K562 (cell line): Measurements from ENCODE around the gene FAM83B. TPM values are rescaled to one million over a fixed set of nuclear protein-coding genes. Genes with fewer than 3 reads are reported as not detected.

Experiments used
- ATAC-seq: fragments of 200-7000 bp; cut with Tn5 transposase; 3 replicates; pipeline ENCODE4 v1.9.1; 2020; ENCODE audit warnings: moderate library complexity
- BruUV-seq: library from RNA; stranded (reverse); fragments of 400-500 nt; replicated peaks from 2 replicates; lab custom pipeline; 2021; lab: Mats Ljungman, UMichigan
- CTCF ChIA-PET: fragments of 300-600 bp; formaldehyde crosslinking; extraction: SDS; loops from one replicate; lab custom pipeline; 2021; ENCODE audit warnings: low intra/inter-chr PET ratio; lab: Yijun Ruan, JAX
- POLR2A ChIA-PET: fragments of 300-600, 350-650 bp; sonication (Branson Sonifier 250); formaldehyde crosslinking; extraction: SDS; loops from one replicate; lab custom pipeline; 2021; ENCODE audit warnings: antibody characterized with exemption, inconsistent platforms; lab: Yijun Ruan, JAX
- DNase-seq, 4 experiments: peaks; one replicate each; pipeline versions ENCODE4 v3.0.0 to v3.0.0-alpha.2; 2011 to 2018; ENCODE audit warnings: low spot score in 3 of 4, mixed read lengths in 3 of 4; ENCODE audit errors: extremely low read depth in 1 of 4
- FAIRE-seq: peaks from 2 replicates; lab custom pipeline; 2011; peaks lifted over from hg19 to GRCh38; lab: Jason Lieb, UNC
- H2AFZ ChIP-seq: 2 replicates; pipeline ENCODE4 v1.6.0; 2011; ENCODE audit warnings: low read depth, low read length, control low read depth, inconsistent platforms
- H3K27ac ChIP-seq: fragments of 200-600 bp; 3 replicates; pipeline ENCODE4 v1.8.0; 2011; ENCODE audit warnings: low read depth, mild to moderate bottlenecking, control low read depth, inconsistent platforms, low read length, moderate library complexity, mixed read lengths; ENCODE audit errors: extremely low read depth
- H3K27me3 ChIP-seq, 2 experiments: fragments of 300-600 bp in 1 of 2; 2 replicates in 1 of 2; 3 replicates in 1 of 2; pipeline versions ENCODE4 v1.6.0 to v1.8.0; 2011; ENCODE audit warnings: inconsistent platforms in 2 of 2, low read length in 2 of 2, mild to moderate bottlenecking in 1 of 2, mixed read lengths in 1 of 2, moderate library complexity in 1 of 2; ENCODE audit not compliant: control insufficient read depth in 2 of 2, insufficient read depth in 2 of 2
- H3K36me3 ChIP-seq: fragments of 300-600 bp; 3 replicates; pipeline ENCODE4 v1.8.0; 2011; ENCODE audit warnings: mild to moderate bottlenecking, low read length, inconsistent platforms; ENCODE audit not compliant: control insufficient read depth, insufficient read depth
- H3K4me1 ChIP-seq, 2 experiments: fragments of 200-600 bp in 1 of 2; replicated peaks in 1 of 2; 2 replicates in 1 of 2; 3 replicates in 1 of 2; pipeline versions ENCODE4 v1.5.1 to v1.8.0; 2011; ENCODE audit warnings: inconsistent platforms in 2 of 2, low read length in 2 of 2, mild to moderate bottlenecking in 1 of 2, mixed read lengths in 1 of 2, moderate library complexity in 1 of 2; ENCODE audit not compliant: control insufficient read depth in 2 of 2, insufficient read depth in 2 of 2
- H3K4me2 ChIP-seq: 2 replicates; pipeline ENCODE4 v1.6.1; 2011; ENCODE audit warnings: low read length, control low read depth, inconsistent platforms, mixed read lengths; ENCODE audit not compliant: insufficient read depth
- H3K4me3 ChIP-seq: fragments of 200-600 bp; sonication (generic), shearing (Covaris generic); 2 replicates; pipeline ENCODE4 v1.5.1; 2016; ENCODE audit warnings: control low read depth, inconsistent platforms
- H3K79me2 ChIP-seq: fragments of 200-600 bp; 3 replicates; pipeline ENCODE4 v1.8.0; 2011; ENCODE audit warnings: low read length, inconsistent platforms; ENCODE audit not compliant: control insufficient read depth, insufficient read depth
- H3K9ac ChIP-seq, 2 experiments: 2 replicates each; pipeline versions ENCODE4 v1.6.0 to v1.6.1; 2011; ENCODE audit warnings: low read depth in 2 of 2, low read length in 2 of 2, control low read depth in 1 of 2, inconsistent platforms in 1 of 2, mild to moderate bottlenecking in 1 of 2, mixed read lengths in 1 of 2; ENCODE audit not compliant: insufficient read depth in 1 of 2
- H3K9me1 ChIP-seq: one replicate; pipeline ENCODE4 v1.6.0; 2011; ENCODE audit warnings: inconsistent platforms, mild to moderate bottlenecking, low read length, moderate library complexity; ENCODE audit not compliant: control insufficient read depth, insufficient read depth
- H3K9me3 ChIP-seq: replicated peaks from 2 replicates; pipeline ENCODE4 v1.5.1; 2011; ENCODE audit warnings: low read depth, low read length, inconsistent platforms; ENCODE audit not compliant: control insufficient read depth, insufficient read depth
- H4K20me1 ChIP-seq: replicated peaks from 2 replicates; pipeline ENCODE4 v1.6.1; 2011; ENCODE audit warnings: low read length, inconsistent platforms, mixed read lengths; ENCODE audit not compliant: control insufficient read depth, insufficient read depth
- AFF4 ChIP-seq: sonication (generic); formaldehyde crosslinking; IDR thresholded peaks from 2 replicates; pipeline ENCODE4 v1.8.0; 2023; ENCODE audit warnings: mild to moderate bottlenecking, missing genetic modification reagents
- GABPB1 ChIP-seq: sonication (generic); formaldehyde crosslinking; IDR thresholded peaks from 2 replicates; pipeline ENCODE4 v1.8.0; 2022; ENCODE audit warnings: mild to moderate bottlenecking, missing genetic modification reagents
- IRF2 ChIP-seq: sonication (generic); formaldehyde crosslinking; IDR thresholded peaks from 2 replicates; pipeline ENCODE4 v1.8.1; 2022; ENCODE audit warnings: mild to moderate bottlenecking, missing genetic modification reagents
- MAX ChIP-seq: sonication (generic); formaldehyde crosslinking; IDR thresholded peaks from 2 replicates; pipeline ENCODE4 v1.9.0; 2022; ENCODE audit warnings: mild to moderate bottlenecking, missing genetic modification reagents
- NELFE ChIP-seq: IDR thresholded peaks from 2 replicates; pipeline ENCODE4 v1.6.1; 2011; ENCODE audit warnings: mild to moderate bottlenecking; ENCODE audit not compliant: insufficient read depth, insufficient read length
- POLR2G ChIP-seq: fragments of 200-400 bp; formaldehyde crosslinking; IDR thresholded peaks from 2 replicates; pipeline ENCODE4 v1.6.1; 2017; ENCODE audit warnings: low read depth, mild to moderate bottlenecking, antibody characterized with exemption, low read length, moderate library complexity
- SP2 ChIP-seq: IDR thresholded peaks from 2 replicates; pipeline ENCODE4 v1.6.1; 2011; ENCODE audit warnings: mild to moderate bottlenecking, low read depth, low read length, moderate library complexity; ENCODE audit not compliant: poor library complexity, severe bottlenecking; ENCODE audit errors: extremely low read depth
- TFAM ChIP-seq: fragments of 250-450 bp; sonication (Bioruptor Pico); conservative IDR thresholded peaks from 2 replicates; pipeline ENCODE4 v1.5.0; 2021; ENCODE audit warnings: mild to moderate bottlenecking, moderate library complexity
- ZNF589 ChIP-seq: fragments of 200-800 bp; sonication (Bioruptor generic); IDR thresholded peaks from 2 replicates; pipeline ENCODE4 v1.6.1; 2016; ENCODE audit warnings: low read depth, missing genetic modification characterization, missing compliant biosample characterization
- in situ Hi-C: fragments of 300-500 bp; cut with MboI; formaldehyde crosslinking; loops from 4 replicates; pipeline ENCODE4 v1.15.0; 2018; ENCODE audit warnings: inconsistent platforms, mixed read lengths
- intact Hi-C: fragments of 100-400 bp; cut with micrococcal nuclease; formaldehyde crosslinking; loops from 2 replicates; pipeline ENCODE4 v1.14.2; 2022
- polyA plus RNA-seq, 8 experiments: library from polyadenylated mRNA; depleted of rRNA in 4 of 8; stranded (reverse) in 5 of 8; unstranded in 3 of 8; fragments of >200 nt; fragmentation: Nextera tagmentation in 2 of 8; fragmentation: Illumina TruSeq in 1 of 8; extraction: Ambion mirVana in 2 of 8; extraction: Trizol in 1 of 8; gene quantifications; 2 replicates each; pipeline versions ENCODE4 v1.2.1 to v1.2.3, GENCODE V29; 2011 to 2014; ENCODE audit warnings: inconsistent platforms in 1 of 8, missing spikeins in 1 of 8
- total RNA-seq, 7 experiments: library from RNA; depleted of rRNA in 6 of 7; stranded (reverse); fragments of >200 nt in 6 of 7; fragmentation: Illumina TruSeq in 2 of 7; extraction: Trizol in 2 of 7; gene quantifications; 2 replicates each; pipeline versions ENCODE4 v1.2.1 to v1.2.3, GENCODE V29; 2011 to 2021; ENCODE audit warnings: low replicate concordance in 1 of 7
- TF ChIP-seq, protein P1 (sequence below), 2 experiments: fragments of 450-650 bp in 1 of 2; sonication (generic) in 1 of 2; formaldehyde crosslinking; conservative IDR thresholded peaks; 2 replicates each; pipeline versions ENCODE4 v1.4.0 to v1.8.1; 2020 to 2022; ENCODE audit warnings: mild to moderate bottlenecking in 1 of 2, missing genetic modification reagents in 1 of 2
- TF ChIP-seq, protein P2 (sequence below): fragments of 450-650 bp; formaldehyde crosslinking; IDR thresholded peaks from 2 replicates; pipeline ENCODE4 v1.4.0; 2020; ENCODE audit warnings: mild to moderate bottlenecking, moderate library complexity
- TF ChIP-seq, protein P3 (sequence below): fragments of 250-450 bp; sonication (Bioruptor Pico); IDR thresholded peaks from 2 replicates; pipeline ENCODE4 v1.8.0; 2021; ENCODE audit warnings: moderate library complexity, mild to moderate bottlenecking, inconsistent platforms
- TF ChIP-seq, protein P4 (sequence below): fragments of 250-450 bp; sonication (Bioruptor Pico); IDR thresholded peaks from 2 replicates; pipeline ENCODE4 v1.9.0; 2021; ENCODE audit warnings: mild to moderate bottlenecking

Gene FAM83B
- total and polyA plus RNA-seq, 9 of the 15 experiments (the other 6 are each of a cell fraction or from before 2014, with no cell fraction given), result not detected

DNA sequence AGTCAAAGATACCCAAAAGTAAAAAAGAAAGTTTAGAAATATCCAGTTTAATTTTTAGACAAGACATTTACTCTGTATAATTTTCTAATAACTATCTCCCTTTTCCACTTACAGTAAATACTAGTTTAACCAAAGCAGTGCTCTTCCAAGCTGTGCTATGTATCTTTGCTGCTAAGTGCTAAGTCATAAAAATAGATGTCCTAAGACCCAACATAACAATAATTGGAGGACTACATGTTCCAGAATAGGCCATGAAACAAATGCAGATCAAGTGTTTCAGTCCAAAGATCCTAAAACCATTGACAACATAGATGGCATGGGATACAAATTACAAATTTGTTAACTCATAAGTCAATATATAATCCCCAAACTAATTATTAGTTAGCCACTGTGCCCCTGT is 111.1 kb downstream of the FAM83B start:
- ChIA-PET CTCF (no interaction called here), POLR2A (no interaction called here)
- H2AFZ ChIP-seq, result no peak overlapping the region
- H3K27me3 ChIP-seq, result no peaks in the 10 kb centered on the region
- no peaks in the 10 kb centered on the region for H4K20me1 ChIP-seq
- H3K36me3 ChIP-seq, result no peaks in the 10 kb centered on the region
- no peak overlapping the region for H3K4me2 ChIP-seq
- in situ Hi-C loops, result no loop called here
- no peaks in the 10 kb centered on the region for H3K4me1 ChIP-seq
- H3K4me3 ChIP-seq, result no peak overlapping the region
- no peak overlapping the region for H3K9ac ChIP-seq
- intact Hi-C loops, result no loop called here
- FAIRE-seq, result no peak
- TF ChIP-seq, protein P1, sequence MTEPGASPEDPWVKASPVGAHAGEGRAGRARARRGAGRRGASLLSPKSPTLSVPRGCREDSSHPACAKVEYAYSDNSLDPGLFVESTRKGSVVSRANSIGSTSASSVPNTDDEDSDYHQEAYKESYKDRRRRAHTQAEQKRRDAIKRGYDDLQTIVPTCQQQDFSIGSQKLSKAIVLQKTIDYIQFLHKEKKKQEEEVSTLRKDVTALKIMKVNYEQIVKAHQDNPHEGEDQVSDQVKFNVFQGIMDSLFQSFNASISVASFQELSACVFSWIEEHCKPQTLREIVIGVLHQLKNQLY (CRISPR knock-in tag; conservative IDR thresholded peaks at IDR 0.05), result no peak
- TF ChIP-seq TFAM, result no peak
- TF ChIP-seq, protein P2, sequence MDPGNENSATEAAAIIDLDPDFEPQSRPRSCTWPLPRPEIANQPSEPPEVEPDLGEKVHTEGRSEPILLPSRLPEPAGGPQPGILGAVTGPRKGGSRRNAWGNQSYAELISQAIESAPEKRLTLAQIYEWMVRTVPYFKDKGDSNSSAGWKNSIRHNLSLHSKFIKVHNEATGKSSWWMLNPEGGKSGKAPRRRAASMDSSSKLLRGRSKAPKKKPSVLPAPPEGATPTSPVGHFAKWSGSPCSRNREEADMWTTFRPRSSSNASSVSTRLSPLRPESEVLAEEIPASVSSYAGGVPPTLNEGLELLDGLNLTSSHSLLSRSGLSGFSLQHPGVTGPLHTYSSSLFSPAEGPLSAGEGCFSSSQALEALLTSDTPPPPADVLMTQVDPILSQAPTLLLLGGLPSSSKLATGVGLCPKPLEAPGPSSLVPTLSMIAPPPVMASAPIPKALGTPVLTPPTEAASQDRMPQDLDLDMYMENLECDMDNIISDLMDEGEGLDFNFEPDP (CRISPR knock-in tag), result no peak
- TF ChIP-seq MAX (CRISPR knock-in tag), result no peak
- no peak for TF ChIP-seq ZNF589 (CRISPR knock-in tag)
- no peak for TF ChIP-seq POLR2G
- TF ChIP-seq, protein P3, sequence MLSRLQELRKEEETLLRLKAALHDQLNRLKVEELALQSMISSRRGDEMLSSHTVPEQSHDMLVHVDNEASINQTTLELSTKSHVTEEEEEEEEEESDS, result no peak
- TF ChIP-seq GABPB1, result no peak
- TF ChIP-seq IRF2, result no peak
- TF ChIP-seq NELFE, result no peak
- TF ChIP-seq, protein P4, sequence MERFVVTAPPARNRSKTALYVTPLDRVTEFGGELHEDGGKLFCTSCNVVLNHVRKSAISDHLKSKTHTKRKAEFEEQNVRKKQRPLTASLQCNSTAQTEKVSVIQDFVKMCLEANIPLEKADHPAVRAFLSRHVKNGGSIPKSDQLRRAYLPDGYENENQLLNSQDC (CRISPR knock-in tag), result no peak
- no peak for TF ChIP-seq AFF4 (CRISPR knock-in tag)
- no peak for TF ChIP-seq SP2
- no peaks in the 10 kb centered on the region for H3K9me3 ChIP-seq
- no peak overlapping the region for H3K27ac ChIP-seq
- no peak for ATAC-seq
- no peaks in the 10 kb centered on the region for H3K9me1 ChIP-seq
- no peaks in the 10 kb centered on the region for H3K79me2 ChIP-seq
- BruUV-seq, result no TSS peak
- no peak for DNase-seq
